Ovary (tissue), 9 donors: Measurements from ENCODE around the gene SLC20A1. TPM values are rescaled to one million over a fixed set of nuclear protein-coding genes. Genes with fewer than 3 reads are reported as not detected.

Source experiments
- DNase-seq, 5 donors: peaks; one replicate each; pipeline ENCODE4 v3.0.0-alpha.2; 2019 to 2020
- H3K27ac ChIP-seq, 2 donors: fragments of 200-600 bp; one replicate each; pipeline versions ENCODE4 v1.5.1 to v1.8.0; 2019 to 2022
- H3K27me3 ChIP-seq: fragments of 200-600 bp; one replicate; pipeline ENCODE4 v1.8.0; 2022
- H3K36me3 ChIP-seq: fragments of 200-600 bp; sonication (generic); one replicate; pipeline ENCODE4 v1.5.1; 2019
- H3K4me1 ChIP-seq: one replicate; pipeline ENCODE4 v1.8.1; 2013; ENCODE audit warnings: mild to moderate bottlenecking, moderate library complexity; ENCODE audit not compliant: insufficient read depth
- H3K4me3 ChIP-seq: fragments of 200-600 bp; sonication (generic); one replicate; pipeline ENCODE4 v1.5.1; 2017
- H3K9me3 ChIP-seq, 2 donors: fragments of 200-600 bp in 1 of 2; sonication (generic) in 1 of 2; one replicate each; pipeline versions ENCODE4 v1.5.1 to v1.8.1; 2013 to 2019; ENCODE audit warnings: mild to moderate bottlenecking in 1 of 2, moderate library complexity in 1 of 2
- EP300 ChIP-seq: sonication (generic); formaldehyde crosslinking; IDR thresholded peaks from one replicate; pipeline ENCODE4 v1.6.1; 2017; ENCODE audit warnings: antibody characterized with exemption
- POLR2A ChIP-seq: fragments of 450-650 bp; IDR thresholded peaks from one replicate; pipeline ENCODE4 v1.6.1; 2017; ENCODE audit warnings: antibody characterized with exemption, mild to moderate bottlenecking, moderate library complexity
- WGBS, 3 donors: extraction: QIAGEN DNeasy Blood & Tissue Kit in 1 of 3; methylation state at CpG; one replicate each; pipeline versions ENCODE4 v1.1.5 to v1.1.7; 2013 to 2017; 5-methylcytosine and 5-hydroxymethylcytosine counted together
- intact Hi-C, 4 donors: fragments of 100-400 bp; cut with DNase I; formaldehyde crosslinking; loops; one replicate each; pipeline versions ENCODE4 v1.11.0 to v1.15.1; 2022 to 2023
- polyA plus RNA-seq, 2 donors: library from polyadenylated mRNA; stranded (reverse); fragments of 200-250 nt in 1 of 2; fragments of 350-450 nt in 1 of 2; fragmentation: Illumina TruSeq in 1 of 2; extraction: RNeasy Lipid Tissue Mini Kit (QIAGEN cat#74804) in 1 of 2; gene quantifications; one replicate each; pipeline ENCODE4 v1.2.3, GENCODE V29; 2013 to 2014
- total RNA-seq, 7 donors: library from RNA; depleted of rRNA in 2 of 7; stranded (reverse); fragments of >200 nt in 2 of 7; fragmentation: NEBNext Ultra II Directional in 3 of 7; extraction: Animal tissue kit (Norgen Biotek cat#: 25700) in 3 of 7; gene quantifications; one replicate each; pipeline versions ENCODE4 v1.1.0 to v1.2.4, GENCODE V29; 2016 to 2023
- TF ChIP-seq, protein P1 (sequence below), 3 donors: fragments of 450-650 bp in 2 of 3; fragments of 200-600 bp in 1 of 3; IDR thresholded peaks; one replicate each; pipeline versions ENCODE4 v1.5.1 to v1.8.0; 2016 to 2022; ENCODE audit warnings: antibody characterized with exemption in 3 of 3, mild to moderate bottlenecking in 1 of 3
- donor health status: DM: no; HTN: no; CAD: no; lungs with moderate emphysema.
- donor health status: DM: no; HTN: no; CAD: no.
- donor health status: Bipolar disorder and iron deficiency.
- donor health status: DM: yes; HTN: yes; CAD: no.
- donor health status: DM: no; HTN: no; CAD: no.
- donor health status: DM: yes; HTN: yes; CAD: no.

Gene SLC20A1
- total and polyA plus RNA-seq, 9 donors, result 8.2 to 49.9 (median 19.9) TPM

DNA sequence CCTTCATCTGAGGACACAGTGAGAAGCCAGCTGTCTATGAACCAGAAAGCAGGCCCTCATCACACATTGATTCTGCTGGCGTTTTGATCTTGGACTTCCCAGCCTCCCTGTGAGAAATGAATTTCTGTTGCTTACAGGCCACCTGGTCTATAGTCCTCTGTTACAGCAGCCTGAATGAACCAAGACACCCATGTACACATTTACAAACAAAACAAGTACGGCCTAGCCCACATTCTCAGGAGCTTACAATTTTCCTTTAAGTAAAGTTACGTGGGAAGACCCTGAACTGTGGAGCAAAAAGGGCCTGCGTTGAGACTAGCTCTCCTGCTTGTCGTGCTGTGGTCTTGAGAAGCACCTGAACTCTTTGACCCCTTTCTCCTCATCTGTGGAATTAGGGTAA, 12.0 kb upstream of the SLC20A1 start:
- Histone ChIP-seq H3K4me1 (no peaks in the 10 kb centered on the region), H3K27me3 (no peaks in the 10 kb centered on the region), H3K4me3 (no peak overlapping the region), H3K9me3 (no peaks in the 10 kb centered on the region), H3K27ac (no peak overlapping the region), H3K36me3 (no peaks in the 10 kb centered on the region)
- intact Hi-C loops, result no loop called here
- 82 to 92% (median 92%) methylated on average over 5 of the region's 5 CpGs for WGBS, 3 donors
- no peak for DNase-seq
- TF ChIP-seq, protein P1, sequence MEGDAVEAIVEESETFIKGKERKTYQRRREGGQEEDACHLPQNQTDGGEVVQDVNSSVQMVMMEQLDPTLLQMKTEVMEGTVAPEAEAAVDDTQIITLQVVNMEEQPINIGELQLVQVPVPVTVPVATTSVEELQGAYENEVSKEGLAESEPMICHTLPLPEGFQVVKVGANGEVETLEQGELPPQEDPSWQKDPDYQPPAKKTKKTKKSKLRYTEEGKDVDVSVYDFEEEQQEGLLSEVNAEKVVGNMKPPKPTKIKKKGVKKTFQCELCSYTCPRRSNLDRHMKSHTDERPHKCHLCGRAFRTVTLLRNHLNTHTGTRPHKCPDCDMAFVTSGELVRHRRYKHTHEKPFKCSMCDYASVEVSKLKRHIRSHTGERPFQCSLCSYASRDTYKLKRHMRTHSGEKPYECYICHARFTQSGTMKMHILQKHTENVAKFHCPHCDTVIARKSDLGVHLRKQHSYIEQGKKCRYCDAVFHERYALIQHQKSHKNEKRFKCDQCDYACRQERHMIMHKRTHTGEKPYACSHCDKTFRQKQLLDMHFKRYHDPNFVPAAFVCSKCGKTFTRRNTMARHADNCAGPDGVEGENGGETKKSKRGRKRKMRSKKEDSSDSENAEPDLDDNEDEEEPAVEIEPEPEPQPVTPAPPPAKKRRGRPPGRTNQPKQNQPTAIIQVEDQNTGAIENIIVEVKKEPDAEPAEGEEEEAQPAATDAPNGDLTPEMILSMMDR (IDR thresholded peaks at IDR 0.05), result no peak
- TF ChIP-seq POLR2A (no peak), EP300 (no peak)

DNA sequence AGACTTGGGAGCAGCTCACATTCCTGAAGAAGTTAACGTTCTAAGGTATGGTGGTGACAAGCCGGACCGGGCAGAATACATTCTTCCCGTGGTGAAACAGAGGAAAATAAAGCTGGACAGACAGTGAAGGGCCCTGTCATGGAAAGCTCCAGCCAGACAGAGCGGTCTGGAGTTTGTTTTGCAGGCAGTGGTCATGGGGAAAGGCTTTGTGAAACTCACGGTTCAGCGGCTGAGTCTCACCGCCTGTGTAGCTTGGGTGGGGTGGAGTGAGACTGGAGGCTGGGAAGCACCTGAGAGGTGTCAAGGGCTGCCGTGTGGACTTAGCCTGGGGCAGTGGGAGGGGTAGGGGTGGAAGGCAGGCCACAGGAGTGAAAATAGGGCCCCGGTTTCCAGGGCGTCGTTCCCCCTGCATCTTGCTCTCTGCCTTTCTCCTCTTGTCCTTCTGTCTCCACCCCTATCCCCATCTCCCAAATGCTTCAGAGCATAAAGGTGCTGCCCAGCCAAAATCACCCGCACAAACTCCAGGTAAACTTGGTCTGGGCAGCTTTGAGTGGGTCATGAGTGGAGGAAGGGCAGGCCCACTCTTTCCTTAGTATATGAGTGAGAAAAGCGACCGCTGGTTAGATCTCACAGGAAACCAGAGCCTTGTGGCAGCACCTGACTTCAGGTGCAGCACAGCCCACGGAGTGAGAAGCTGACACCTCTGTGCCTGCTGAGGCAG, 11.4 kb upstream of the SLC20A1 start:
- no peak for DNase-seq

DNA sequence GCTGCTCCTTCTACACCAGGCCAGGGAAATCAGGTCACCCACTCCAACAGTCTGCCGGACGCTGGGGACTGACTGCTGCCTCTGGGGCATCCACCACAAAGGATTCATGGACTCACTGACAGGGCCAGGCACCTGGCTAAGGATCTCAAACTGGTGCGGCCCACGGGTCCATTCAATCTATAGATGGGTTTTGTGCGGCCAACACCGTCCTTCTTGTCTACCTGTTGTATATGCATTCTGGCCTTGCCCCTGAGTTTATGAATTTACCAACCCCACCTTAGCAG, 10.9 kb upstream of the SLC20A1 start:
- WGBS, 3 donors, result 92 to 95% (median 93%) methylated on average over 6 of the region's 6 CpGs

More for the DNA sequence above, 11.4 kb upstream of the SLC20A1 start:
- Histone ChIP-seq H3K4me1 (no peaks in the 10 kb centered on the region), H3K9me3 (no peaks in the 10 kb centered on the region), H3K27ac (no peak overlapping the region), H3K27me3 (no peaks in the 10 kb centered on the region), H3K36me3 (no peaks in the 10 kb centered on the region), H3K4me3 (no peak overlapping the region)
- WGBS, 3 donors, result 81 to 83% (median 82%) methylated on average over 16 of the region's 16 CpGs
- TF ChIP-seq POLR2A (no peak), EP300 (no peak)
- TF ChIP-seq, protein P1 (IDR thresholded peaks at IDR 0.05), result no peak
- intact Hi-C loops, result no loop called here

DNA sequence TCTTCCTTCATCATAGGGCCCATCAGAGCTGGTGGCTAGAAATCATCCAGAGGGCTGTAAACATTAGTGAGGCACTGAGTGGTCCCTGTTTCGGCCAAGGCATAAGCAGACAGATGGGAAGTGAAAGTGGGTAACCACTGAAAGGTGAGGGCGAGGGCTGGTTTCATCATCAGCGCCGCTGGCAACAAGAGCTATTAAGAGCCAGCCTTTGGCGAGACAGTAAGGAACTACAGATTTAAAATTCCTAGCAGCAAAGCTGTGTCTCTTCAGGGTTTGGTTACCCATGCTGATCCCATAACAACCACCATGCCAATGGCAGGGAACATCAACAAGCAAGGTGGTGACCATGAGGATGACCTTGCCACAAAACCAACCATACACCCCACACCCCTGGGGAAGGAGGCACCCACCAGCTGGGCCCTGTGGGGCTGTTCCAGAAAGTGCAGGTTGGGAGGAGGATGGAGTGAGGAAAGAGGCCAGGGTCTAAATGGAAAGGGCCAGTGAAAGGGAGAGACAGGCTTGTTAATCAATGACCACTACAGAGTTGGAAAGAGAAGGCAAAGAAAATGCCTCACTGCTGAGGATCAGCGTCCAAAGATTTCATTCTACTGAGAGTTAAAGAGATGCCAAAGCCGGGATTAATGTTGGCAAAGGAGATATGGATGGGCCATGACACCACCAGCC, 9.0 kb upstream of the SLC20A1 start:
- WGBS, 3 donors, result 84 to 88% (median 88%) methylated on average over 7 of the region's 7 CpGs
- Histone ChIP-seq H3K27ac (no peak overlapping the region), H3K4me3 (no peak overlapping the region), H3K27me3 (no peaks in the 10 kb centered on the region), H3K4me1 (no peaks in the 10 kb centered on the region), H3K9me3 (no peaks in the 10 kb centered on the region), H3K36me3 (no peaks in the 10 kb centered on the region)
- no peak for DNase-seq
- TF ChIP-seq POLR2A, result no peak
- no peak for TF ChIP-seq EP300
- TF ChIP-seq, protein P1 (IDR thresholded peaks at IDR 0.05), result no peak
- intact Hi-C loops, result no loop called here

More for the DNA sequence above, 10.9 kb upstream of the SLC20A1 start:
- intact Hi-C loops, result no loop called here
- H3K36me3 ChIP-seq, result no peaks in the 10 kb centered on the region
- no peak for TF ChIP-seq EP300
- H3K27ac ChIP-seq, result no peak overlapping the region
- H3K4me1 ChIP-seq, result no peaks in the 10 kb centered on the region
- H3K4me3 ChIP-seq, result no peak overlapping the region
- no peaks in the 10 kb centered on the region for H3K27me3 ChIP-seq
- no peaks in the 10 kb centered on the region for H3K9me3 ChIP-seq
- no peak for DNase-seq

DNA sequence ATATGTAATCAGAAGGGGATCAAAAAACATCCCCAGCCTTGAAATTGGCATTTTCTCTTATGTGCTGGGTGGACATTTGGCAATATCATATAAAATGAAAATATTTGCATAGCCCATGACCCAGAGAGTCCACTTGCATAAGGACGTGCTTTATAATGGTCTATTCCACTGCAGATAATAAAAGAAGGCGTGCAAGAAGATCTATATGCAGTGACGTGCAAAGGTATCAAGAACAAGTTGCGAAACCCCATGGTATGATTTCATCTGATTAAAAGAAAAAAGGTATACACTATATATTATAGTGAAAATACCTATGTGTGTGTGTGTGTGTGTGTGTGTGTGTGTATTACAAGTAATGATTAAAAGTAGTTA, 8.5 kb upstream of the SLC20A1 start:
- no peak for DNase-seq
- WGBS, 3 donors, result 74 to 77% (median 77%) methylated on average over 4 of the region's 4 CpGs
- H3K27me3 ChIP-seq, result no peaks in the 10 kb centered on the region
- no peak overlapping the region for H3K27ac ChIP-seq
- no peaks in the 10 kb centered on the region for H3K9me3 ChIP-seq
- H3K36me3 ChIP-seq, result no peaks in the 10 kb centered on the region
- no peak overlapping the region for H3K4me3 ChIP-seq
- no peaks in the 10 kb centered on the region for H3K4me1 ChIP-seq
- intact Hi-C loops, result no loop called here
- no peak for TF ChIP-seq POLR2A
- TF ChIP-seq, protein P1 (IDR thresholded peaks at IDR 0.05), result no peak
- TF ChIP-seq EP300, result no peak
